ENCODE data around the gene RPP38.

Gene RPP38

DNA sequence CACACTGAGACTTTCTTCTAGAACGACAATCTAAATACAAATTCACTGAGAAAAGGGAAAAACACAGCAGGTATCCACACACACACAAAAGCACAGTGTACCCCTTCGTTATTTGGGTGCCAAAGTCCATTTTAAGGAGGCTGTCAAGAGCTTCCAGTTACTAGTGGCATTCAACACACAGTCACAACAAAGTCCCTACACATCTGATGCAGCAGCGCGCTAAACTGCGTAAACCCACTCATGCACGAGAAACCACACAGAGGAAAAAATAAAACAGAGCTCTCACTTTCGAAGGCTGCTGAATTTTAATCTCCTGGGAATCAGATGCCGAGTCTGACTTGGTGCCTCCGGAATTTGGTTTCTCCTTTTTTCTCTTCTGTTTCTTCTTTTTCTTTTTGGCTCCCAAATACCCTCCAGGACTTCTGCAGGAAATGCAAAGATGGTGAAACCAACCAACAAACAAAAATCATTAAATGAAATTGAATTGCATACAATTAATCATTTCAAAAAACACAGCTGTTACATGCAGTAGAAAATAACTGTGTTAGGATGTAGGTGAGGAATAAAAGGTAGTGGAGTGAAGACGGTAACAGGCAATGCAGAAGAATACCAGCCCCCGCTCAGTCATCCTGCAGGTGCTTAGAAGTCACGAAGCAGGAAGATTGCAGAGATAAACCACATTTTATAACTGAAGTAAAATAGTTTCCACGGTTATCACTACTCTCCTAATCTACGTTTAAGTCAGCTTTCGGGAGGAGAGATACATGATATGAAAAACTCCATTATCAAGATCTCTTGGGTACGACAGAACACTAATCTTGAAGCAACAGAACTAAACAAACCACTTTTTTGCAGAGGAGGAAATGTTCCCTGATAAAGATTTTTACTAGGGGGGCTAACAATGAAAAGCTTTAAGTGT lies 44.2 kb downstream of the RPP38 start:
- Histone ChIP-seq H3K36me3 (ENCODE audit: insufficient read depth, low read length) (peaks cover 30% of the 10 kb centered on the region; the same call in 1 of the 2 replicates), H3K9me2 (replicated peaks; ENCODE audit: low read depth, low read length) (no peaks in the 10 kb centered on the region), H3F3A (ENCODE audit: low read depth) (peaks cover 20% of the 10 kb centered on the region; the same call in 1 of the 2 replicates), H3K27me3 (ENCODE audit: insufficient read depth, low read length, poor library complexity, severe bottlenecking) (no peaks in the 10 kb centered on the region), H3K9me3 (ENCODE audit: insufficient read depth, low read depth, low read length) (no peaks in the 10 kb centered on the region), H3K4me1 (ENCODE audit: insufficient read depth, low read length, poor library complexity, severe bottlenecking) (peaks cover 49% of the 10 kb centered on the region), H3K4me2 (ENCODE audit: low read depth, low read length, poor library complexity, severe bottlenecking) (peak overlapping the region; percentile 90), H4K20me1 (ENCODE audit: insufficient read depth, low read length, poor library complexity, severe bottlenecking) (no peaks in the 10 kb centered on the region), H3K9ac (ENCODE audit: low read depth, low read length, poor library complexity, severe bottlenecking) (peak overlapping the region; percentile 61), H3K79me2 (ENCODE audit: insufficient read depth, low read length) (peaks cover 57% of the 10 kb centered on the region), H3K4me3 (ENCODE audit: low read length, poor library complexity, severe bottlenecking) (peak overlapping the region; percentile 71), H2AFZ (ENCODE audit: low read length) (no peak overlapping the region)
- TF ChIP-seq, protein P1, sequence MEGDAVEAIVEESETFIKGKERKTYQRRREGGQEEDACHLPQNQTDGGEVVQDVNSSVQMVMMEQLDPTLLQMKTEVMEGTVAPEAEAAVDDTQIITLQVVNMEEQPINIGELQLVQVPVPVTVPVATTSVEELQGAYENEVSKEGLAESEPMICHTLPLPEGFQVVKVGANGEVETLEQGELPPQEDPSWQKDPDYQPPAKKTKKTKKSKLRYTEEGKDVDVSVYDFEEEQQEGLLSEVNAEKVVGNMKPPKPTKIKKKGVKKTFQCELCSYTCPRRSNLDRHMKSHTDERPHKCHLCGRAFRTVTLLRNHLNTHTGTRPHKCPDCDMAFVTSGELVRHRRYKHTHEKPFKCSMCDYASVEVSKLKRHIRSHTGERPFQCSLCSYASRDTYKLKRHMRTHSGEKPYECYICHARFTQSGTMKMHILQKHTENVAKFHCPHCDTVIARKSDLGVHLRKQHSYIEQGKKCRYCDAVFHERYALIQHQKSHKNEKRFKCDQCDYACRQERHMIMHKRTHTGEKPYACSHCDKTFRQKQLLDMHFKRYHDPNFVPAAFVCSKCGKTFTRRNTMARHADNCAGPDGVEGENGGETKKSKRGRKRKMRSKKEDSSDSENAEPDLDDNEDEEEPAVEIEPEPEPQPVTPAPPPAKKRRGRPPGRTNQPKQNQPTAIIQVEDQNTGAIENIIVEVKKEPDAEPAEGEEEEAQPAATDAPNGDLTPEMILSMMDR (conservative IDR thresholded peaks at IDR 0.05; ENCODE audit: low read length) = no peak
- no peak for TF ChIP-seq EZH2phosphoT487 (IDR thresholded peaks at IDR 0.05; ENCODE audit: borderline replicate concordance)

DNA sequence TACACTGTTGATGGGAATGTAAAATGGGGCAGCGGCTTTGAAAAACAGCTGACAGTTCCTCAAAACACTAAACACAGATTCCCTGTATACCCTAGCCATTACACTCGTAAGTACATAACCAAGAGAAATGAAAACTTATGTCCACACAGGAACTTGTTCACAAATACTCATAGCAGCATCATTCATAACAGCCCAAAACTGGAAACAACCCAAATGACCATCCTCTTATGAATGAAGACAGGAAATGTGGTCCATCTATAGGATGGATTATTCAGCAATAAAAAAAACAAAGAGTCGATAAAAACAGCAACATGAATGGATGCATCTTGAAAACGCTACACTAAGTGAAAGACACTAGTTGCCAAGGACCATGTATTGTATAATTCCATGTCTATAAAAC lies 47.6 kb downstream of the RPP38 start:
- no peak overlapping the region for H3K9ac ChIP-seq (ENCODE audit: low read depth, low read length, poor library complexity, severe bottlenecking)
- H3K4me3 ChIP-seq (ENCODE audit: low read length, poor library complexity, severe bottlenecking) = no peak overlapping the region
- peaks cover 53% of the 10 kb centered on the region for H3K4me1 ChIP-seq (ENCODE audit: insufficient read depth, low read length, poor library complexity, severe bottlenecking)
- H3K79me2 ChIP-seq (ENCODE audit: insufficient read depth, low read length) = peaks cover 85% of the 10 kb centered on the region
- peaks cover 8% of the 10 kb centered on the region for H4K20me1 ChIP-seq (ENCODE audit: insufficient read depth, low read length, poor library complexity, severe bottlenecking)
- 0 out of 2 replicates have a peak, but pooled peaks cover 3% of the 10 kb centered on the region for H3K36me3 ChIP-seq (ENCODE audit: insufficient read depth, low read length)
- no peak overlapping the region for H3K4me2 ChIP-seq (ENCODE audit: low read depth, low read length, poor library complexity, severe bottlenecking)
- H3K9me3 ChIP-seq (ENCODE audit: insufficient read depth, low read depth, low read length) = no peaks in the 10 kb centered on the region
- H3K9me2 ChIP-seq (replicated peaks; ENCODE audit: low read depth, low read length) = no peaks in the 10 kb centered on the region
- TF ChIP-seq, protein P1 (conservative IDR thresholded peaks at IDR 0.05; ENCODE audit: low read length) = no peak
- TF ChIP-seq EZH2phosphoT487 (IDR thresholded peaks at IDR 0.05; ENCODE audit: borderline replicate concordance) = no peak
- no peaks in the 10 kb centered on the region for H3K27me3 ChIP-seq (ENCODE audit: insufficient read depth, low read length, poor library complexity, severe bottlenecking)
- H3F3A ChIP-seq (ENCODE audit: low read depth) = peaks cover 24% of the 10 kb centered on the region; the same call in 1 of the 2 replicates
- H2AFZ ChIP-seq (ENCODE audit: low read length) = no peak overlapping the region

DNA sequence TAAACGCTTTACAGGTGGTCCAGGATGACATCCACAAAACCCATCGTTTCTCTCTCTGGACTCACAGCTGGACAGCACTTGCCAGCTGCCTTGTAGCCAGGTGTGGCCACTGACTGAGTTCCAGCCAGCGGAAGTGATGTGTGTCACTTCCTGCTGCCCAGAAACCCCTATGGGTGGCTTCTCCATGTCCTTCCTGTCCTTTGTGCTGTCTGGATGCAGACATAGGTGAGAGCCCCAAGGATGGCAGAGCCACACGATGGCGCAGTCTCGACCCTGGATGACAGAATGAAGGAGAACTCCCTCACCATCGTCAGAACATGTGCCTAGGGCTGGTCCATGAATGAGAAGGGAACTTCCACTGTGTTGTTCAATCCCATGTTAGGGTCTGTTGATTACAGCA lies 49.2 kb downstream of the RPP38 start:
- Histone ChIP-seq H4K20me1 (ENCODE audit: insufficient read depth, low read length, poor library complexity, severe bottlenecking) (peaks cover 8% of the 10 kb centered on the region), H3K27me3 (ENCODE audit: insufficient read depth, low read length, poor library complexity, severe bottlenecking) (no peaks in the 10 kb centered on the region), H2AFZ (ENCODE audit: low read length) (no peak overlapping the region), H3K36me3 (ENCODE audit: insufficient read depth, low read length) (no peaks in the 10 kb centered on the region), H3K4me1 (ENCODE audit: insufficient read depth, low read length, poor library complexity, severe bottlenecking) (peaks cover 40% of the 10 kb centered on the region), H3K79me2 (ENCODE audit: insufficient read depth, low read length) (peaks cover 90% of the 10 kb centered on the region), H3K9me2 (replicated peaks; ENCODE audit: low read depth, low read length) (no peaks in the 10 kb centered on the region), H3K4me3 (ENCODE audit: low read length, poor library complexity, severe bottlenecking) (no peak overlapping the region), H3K4me2 (ENCODE audit: low read depth, low read length, poor library complexity, severe bottlenecking) (no peak overlapping the region), H3K9me3 (ENCODE audit: insufficient read depth, low read depth, low read length) (no peaks in the 10 kb centered on the region), H3K9ac (ENCODE audit: low read depth, low read length, poor library complexity, severe bottlenecking) (no peak overlapping the region), H3F3A (ENCODE audit: low read depth) (peaks cover 18% of the 10 kb centered on the region; the same call in 1 of the 2 replicates)
- TF ChIP-seq, protein P1 (conservative IDR thresholded peaks at IDR 0.05; ENCODE audit: low read length) = peak; percentile 19
- no peak for TF ChIP-seq EZH2phosphoT487 (IDR thresholded peaks at IDR 0.05; ENCODE audit: borderline replicate concordance)
